Aorta (tissue), 5 donors: Measurements from ENCODE around the gene SPOCD1. TPM values are rescaled to one million over a fixed set of nuclear protein-coding genes. Genes with fewer than 3 reads are reported as not detected.

ENCODE experiments used
- ATAC-seq: fragments of 200-7000 bp; cut with Tn5 transposase; one replicate; pipeline ENCODE4 v1.9.1; 2022; ENCODE audit warnings: moderate library complexity; ENCODE audit not compliant: low FRiP score
- DNase-seq, 2 donors: peaks; one replicate each; pipeline ENCODE4 v3.0.0-alpha.2; 2020
- H3K27ac ChIP-seq, 2 donors: one replicate each; pipeline ENCODE4 v1.5.1; 2013; ENCODE audit warnings: low read length in 2 of 2, mild to moderate bottlenecking in 2 of 2, moderate library complexity in 2 of 2, control low read depth in 1 of 2, inconsistent platforms in 1 of 2, low read depth in 1 of 2
- H3K27me3 ChIP-seq, 2 donors: one replicate each; pipeline ENCODE4 v1.6.1; 2013; ENCODE audit warnings: control low read depth in 1 of 2, low read length in 1 of 2, mild to moderate bottlenecking in 1 of 2, moderate library complexity in 1 of 2; ENCODE audit not compliant: insufficient read depth in 2 of 2, control insufficient read depth in 1 of 2
- H3K36me3 ChIP-seq, 2 donors: one replicate each; pipeline ENCODE4 v1.6.1; 2013; ENCODE audit warnings: control low read depth in 1 of 2, low read length in 1 of 2, mild to moderate bottlenecking in 1 of 2; ENCODE audit not compliant: insufficient read depth in 2 of 2, control insufficient read depth in 1 of 2
- H3K4me1 ChIP-seq, 2 donors: one replicate each; pipeline ENCODE4 v1.6.1; 2013; ENCODE audit warnings: low read length in 2 of 2, control low read depth in 1 of 2, mild to moderate bottlenecking in 1 of 2, moderate library complexity in 1 of 2; ENCODE audit not compliant: insufficient read depth in 2 of 2, control insufficient read depth in 1 of 2
- H3K4me3 ChIP-seq, 2 donors: one replicate each; pipeline ENCODE4 v1.5.1; 2013; ENCODE audit warnings: low read length in 2 of 2, control low read depth in 1 of 2, mild to moderate bottlenecking in 1 of 2
- H3K9me3 ChIP-seq: one replicate; pipeline ENCODE4 v1.6.1; 2013; ENCODE audit warnings: mild to moderate bottlenecking, low read length; ENCODE audit not compliant: control insufficient read depth
- WGBS, 2 donors: extraction: QIAGEN DNeasy Blood & Tissue Kit; methylation state at CpG; one replicate each; pipeline ENCODE4 v1.1.7; 2013; 5-methylcytosine and 5-hydroxymethylcytosine counted together
- intact Hi-C, 2 donors: fragments of 100-400 bp; cut with DNase I; formaldehyde crosslinking; loops; one replicate each; pipeline versions ENCODE4 v1.14.2 to v1.15.0; 2022
- polyA plus RNA-seq, 2 donors: library from polyadenylated mRNA; stranded (reverse); fragments of 200-250 nt; gene quantifications; one replicate each; pipeline ENCODE4 v1.2.3, GENCODE V29; 2013
- total RNA-seq, 2 donors: library from RNA; stranded (reverse); fragmentation: NEBNext Ultra II Directional; extraction: Animal tissue kit (Norgen Biotek cat#: 25700); gene quantifications; one replicate each; pipeline ENCODE4 v1.2.1, GENCODE V29; 2021
- donor health status: healthy with polysubstance abuse.
- donor health status: Bipolar disorder and iron deficiency.
- donor health status: DM: no; HTN: no; CAD: no.
- donor health status: DM: no; HTN: no; CAD: no.
- donor health status: DM: yes; HTN: yes; CAD: no.

SPOCD1 gene
- total and polyA plus RNA-seq, 4 donors, result 1.4 to 12.3 (median 6.5) TPM

DNA sequence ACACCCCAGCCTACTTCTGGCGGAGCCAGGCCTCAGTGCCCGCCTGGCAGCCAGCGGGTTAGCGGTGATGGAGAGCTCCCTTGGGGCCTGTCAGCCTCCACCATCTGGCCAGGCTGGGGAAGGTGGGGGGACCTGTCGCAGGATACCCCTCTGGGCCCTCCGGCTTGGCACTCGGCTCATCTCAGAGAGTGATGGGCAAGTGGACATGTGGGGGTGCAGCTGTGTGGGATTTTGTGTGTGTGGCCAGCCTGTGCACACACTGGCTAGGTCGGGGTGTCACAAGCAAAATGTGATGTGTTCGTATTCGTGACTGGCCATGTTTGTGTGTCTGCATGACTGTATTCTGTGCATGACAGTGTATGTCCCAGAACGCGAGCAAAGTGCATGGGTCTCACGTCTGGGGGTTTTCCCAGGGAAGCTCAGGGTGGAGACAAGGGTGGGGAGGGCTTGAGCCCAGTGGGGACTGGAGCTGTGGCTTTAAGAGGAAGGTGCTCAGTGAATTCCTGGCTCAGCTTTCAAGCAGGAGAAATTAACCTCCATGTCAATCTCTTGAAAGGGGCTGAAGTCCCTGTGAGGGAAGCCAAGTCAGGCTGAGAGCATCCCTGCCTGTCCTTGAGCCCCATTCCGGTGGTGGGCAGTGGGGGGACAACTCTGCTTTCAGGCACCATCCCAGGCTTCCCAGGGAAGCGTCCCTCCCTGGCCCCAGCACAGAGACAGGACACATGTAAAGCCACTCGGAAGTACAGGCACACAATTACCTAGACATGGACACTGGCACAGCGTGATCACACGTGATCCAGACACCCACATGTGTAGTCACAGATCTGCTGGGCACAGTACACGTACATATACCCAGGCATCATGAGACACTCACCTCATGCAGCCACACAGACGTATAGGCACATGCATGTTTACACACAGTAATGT lies 30.5 kb downstream of the SPOCD1 start:
- H3K27ac ChIP-seq, result no peak overlapping the region
- H3K9me3 ChIP-seq, result no peaks in the 10 kb centered on the region
- ATAC-seq, result no peak
- no peaks in the 10 kb centered on the region for H3K4me1 ChIP-seq
- no peak overlapping the region for H3K4me3 ChIP-seq
- H3K36me3 ChIP-seq, result no peaks in the 10 kb centered on the region
- 56 to 67% methylated on average over 20 of the region's 20 CpGs for WGBS, 2 donors
- peak; percentile 37 to 40 for DNase-seq
- no peaks in the 10 kb centered on the region for H3K27me3 ChIP-seq
- intact Hi-C loops, result loop anchor here (5.0 to 10.0 kb wide), 3 partner anchors 38 to 220 kb away; no protein-coding TSS in a partner anchor

GRCh38 chr1:31784356-31785019 lies 31.3 kb downstream of the SPOCD1 start:
- ATAC-seq, result no peak
- peak; percentile 4 to 69 for DNase-seq
- no peaks in the 10 kb centered on the region for H3K4me1 ChIP-seq
- H3K4me3 ChIP-seq, result no peak overlapping the region
- WGBS, 2 donors, result 82 to 87% methylated on average over 4 of the region's 4 CpGs
- intact Hi-C loops, result loop anchor here (5.0 to 10.0 kb wide), 3 partner anchors 37 to 220 kb away; no protein-coding TSS in a partner anchor
- H3K36me3 ChIP-seq, result no peaks in the 10 kb centered on the region
- H3K27me3 ChIP-seq, result no peaks in the 10 kb centered on the region
- no peaks in the 10 kb centered on the region for H3K9me3 ChIP-seq
- H3K27ac ChIP-seq, result no peak overlapping the region

- no peaks in the 10 kb centered on the region for H3K36me3 ChIP-seq
- H3K9me3 ChIP-seq, result no peaks in the 10 kb centered on the region
- H3K4me3 ChIP-seq, result no peak overlapping the region
- intact Hi-C loops, result loop anchor here in 1 of 2 donors (10.0 kb wide), 1 partner anchor 219 kb away; no protein-coding TSS in a partner anchor
- peak; percentile 33 to 34 for DNase-seq
- no peak overlapping the region for H3K27ac ChIP-seq
- H3K27me3 ChIP-seq, result no peaks in the 10 kb centered on the region
- WGBS, 2 donors, result 95 to 96% methylated on average over 3 of the region's 3 CpGs
- ATAC-seq, result no peak
- H3K4me1 ChIP-seq, result no peaks in the 10 kb centered on the region
Observed at GRCh38 chr1:31783846-31784245, 32.0 kb downstream of the SPOCD1 start.

DNA sequence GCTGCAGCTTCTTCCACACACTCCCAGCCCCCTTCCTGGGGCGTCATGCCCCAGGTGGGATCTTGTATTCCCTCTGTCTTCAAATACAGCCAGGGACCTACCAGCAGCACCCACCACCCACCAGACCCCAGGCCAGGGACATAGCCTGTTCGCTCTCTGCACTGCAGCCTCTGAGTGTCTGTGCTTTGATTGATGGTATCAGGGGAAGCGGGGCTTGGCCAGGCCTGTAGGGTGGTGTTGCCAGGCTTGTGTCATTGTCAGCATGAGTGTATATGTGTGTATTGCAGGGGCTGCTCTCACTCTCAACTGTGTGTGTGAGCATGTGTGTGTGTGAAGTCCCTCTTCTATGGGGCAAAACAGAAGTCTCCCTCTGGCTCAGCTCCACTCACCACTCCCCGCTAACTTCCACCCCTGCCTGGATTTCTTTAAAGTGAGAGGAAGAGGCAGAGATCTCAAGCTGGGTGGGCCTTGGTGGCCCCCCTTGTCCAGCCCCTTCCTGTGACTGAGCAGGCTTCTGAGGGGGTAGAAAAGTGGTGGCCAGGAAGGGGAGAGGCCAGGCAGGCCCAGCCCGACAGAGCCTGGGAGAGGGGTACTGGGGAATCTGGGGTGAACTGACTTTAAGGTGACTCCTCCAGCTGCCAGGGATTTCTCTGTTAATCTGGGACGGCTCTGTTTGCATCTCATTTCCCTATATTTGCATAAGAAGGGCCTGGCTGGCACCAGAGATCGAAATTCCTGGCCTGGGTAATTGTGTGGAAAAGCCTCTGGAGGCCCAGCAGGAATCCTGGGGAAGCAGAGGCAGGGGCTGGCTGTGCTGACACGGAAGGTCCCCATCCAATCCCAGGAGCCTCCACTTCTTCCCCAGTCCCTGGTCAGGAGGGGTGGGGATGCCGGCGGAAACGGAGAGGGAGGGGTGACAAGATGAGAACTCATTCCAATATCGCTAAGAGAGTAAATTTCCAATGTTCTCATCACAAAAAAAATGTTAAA lies 33.1 kb downstream of the SPOCD1 start:
- no peak overlapping the region for H3K4me3 ChIP-seq
- ATAC-seq, result no peak
- no peak overlapping the region for H3K27ac ChIP-seq
- intact Hi-C loops, result loop anchor here in 1 of 2 donors (10.0 kb wide), 1 partner anchor 218 kb away; no protein-coding TSS in a partner anchor
- DNase-seq, result peak; percentile 32 to 67
- no peaks in the 10 kb centered on the region for H3K36me3 ChIP-seq
- WGBS, 2 donors, result 58 to 67% methylated on average over 12 of the region's 12 CpGs
- no peaks in the 10 kb centered on the region for H3K9me3 ChIP-seq
- no peaks in the 10 kb centered on the region for H3K27me3 ChIP-seq
- H3K4me1 ChIP-seq, result no peaks in the 10 kb centered on the region

GRCh38 chr1:31781756-31782371 lies 34.0 kb downstream of the SPOCD1 start:
- intact Hi-C loops, result loop anchor here in 1 of 2 donors (10.0 kb wide), 1 partner anchor 217 kb away; no protein-coding TSS in a partner anchor
- peak; percentile 4 for ATAC-seq

GRCh38 chr1:31781138-31781755 lies 34.6 kb downstream of the SPOCD1 start:
- intact Hi-C loops, result loop anchor here in 1 of 2 donors (10.0 kb wide), 1 partner anchor 216 kb away; no protein-coding TSS in a partner anchor
- no peak for ATAC-seq

More at GRCh38 chr1:31781756-31782371, 34.0 kb downstream of the SPOCD1 start:
- no peak overlapping the region for H3K27ac ChIP-seq
- 31 to 46% methylated on average over 18 of the region's 18 CpGs for WGBS, 2 donors
- no peaks in the 10 kb centered on the region for H3K36me3 ChIP-seq
- H3K9me3 ChIP-seq, result no peaks in the 10 kb centered on the region
- H3K4me3 ChIP-seq, result no peak overlapping the region
- H3K27me3 ChIP-seq, result no peaks in the 10 kb centered on the region
- no peaks in the 10 kb centered on the region for H3K4me1 ChIP-seq
- no peak for DNase-seq

GRCh38 chr1:31780632-31781031 lies 35.2 kb downstream of the SPOCD1 start:
- intact Hi-C loops, result loop anchor here in 1 of 2 donors (10.0 kb wide), 1 partner anchor 216 kb away; no protein-coding TSS in a partner anchor
- H3K9me3 ChIP-seq, result no peaks in the 10 kb centered on the region
- ATAC-seq, result no peak
- no peaks in the 10 kb centered on the region for H3K4me1 ChIP-seq
- H3K27me3 ChIP-seq, result no peaks in the 10 kb centered on the region
- H3K4me3 ChIP-seq, result no peak overlapping the region
- H3K36me3 ChIP-seq, result no peaks in the 10 kb centered on the region
- DNase-seq, result no peak
- H3K27ac ChIP-seq, result no peak overlapping the region
- 87 to 89% methylated on average over 2 of the region's 2 CpGs for WGBS, 2 donors

More at GRCh38 chr1:31781138-31781755, 34.6 kb downstream of the SPOCD1 start:
- Histone ChIP-seq H3K27ac (no peak overlapping the region), H3K27me3 (no peaks in the 10 kb centered on the region), H3K4me1 (no peaks in the 10 kb centered on the region), H3K9me3 (no peaks in the 10 kb centered on the region), H3K4me3 (no peak overlapping the region), H3K36me3 (no peaks in the 10 kb centered on the region)
- 68 to 73% methylated on average over 7 of the region's 7 CpGs for WGBS, 2 donors
- peak; percentile 42 to 46 for DNase-seq
